Testis (tissue), 3 donors: Measurements from ENCODE around the gene ADSS1. TPM values are rescaled to one million over a fixed set of nuclear protein-coding genes. Genes with fewer than 3 reads are reported as not detected.

Source experiments
- DNase-seq: peaks from one replicate; pipeline ENCODE4 v3.0.0-alpha.2; 2019
- H3K27ac ChIP-seq, 2 donors: fragments of 200-600 bp; sonication (generic); one replicate each; pipeline ENCODE4 v1.5.1; 2019
- H3K27me3 ChIP-seq: fragments of 200-600 bp; sonication (generic); one replicate; pipeline ENCODE4 v1.5.1; 2019
- H3K36me3 ChIP-seq: fragments of 200-600 bp; sonication (generic); one replicate; pipeline ENCODE4 v1.5.1; 2017; ENCODE audit warnings: low read depth; ENCODE audit errors: missing control alignments
- H3K4me1 ChIP-seq: fragments of 200-600 bp; sonication (generic); one replicate; pipeline ENCODE4 v1.5.1; 2019
- H3K4me3 ChIP-seq, 2 donors: fragments of 200-600 bp; sonication (generic); one replicate each; pipeline ENCODE4 v1.5.1; 2017 to 2019
- H3K9me3 ChIP-seq: fragments of 200-600 bp; sonication (generic); one replicate; pipeline ENCODE4 v1.5.1; 2017
- CTCF ChIP-seq, 3 experiments: fragments of 450-650 bp in 2 of 3; fragments of 200-600 bp in 1 of 3; sonication (generic) in 1 of 3; IDR thresholded peaks; one replicate each; pipeline ENCODE4 v1.5.1; 2016 to 2019; ENCODE audit warnings: antibody characterized with exemption in 3 of 3, mild to moderate bottlenecking in 2 of 3, moderate library complexity in 1 of 3
- POLR2A ChIP-seq: fragments of 450-650 bp; IDR thresholded peaks from one replicate; pipeline ENCODE4 v1.6.1; 2017; ENCODE audit warnings: antibody characterized with exemption, mild to moderate bottlenecking, moderate library complexity
- WGBS, 2 donors: methylation state at CpG; one replicate each; pipeline ENCODE4 v1.1.5; 2018; 5-methylcytosine and 5-hydroxymethylcytosine counted together
- intact Hi-C: fragments of 100-400 bp; cut with DNase I; formaldehyde crosslinking; loops from one replicate; pipeline ENCODE4 v1.15.1; 2023; ENCODE audit warnings: low total_unique reads
- polyA plus RNA-seq: library from polyadenylated mRNA; stranded (reverse); fragments of 350-450 nt; fragmentation: Illumina TruSeq; extraction: RNeasy Lipid Tissue Mini Kit (QIAGEN cat#74804); gene quantifications from one replicate; pipeline ENCODE4 v1.2.3, GENCODE V29; 2014; ENCODE audit warnings: low read depth, low replicate concordance; ENCODE audit not compliant: insufficient read depth
- total RNA-seq, 2 donors: library from RNA; depleted of rRNA; stranded (reverse); fragments of >200 nt; gene quantifications; one replicate each; pipeline ENCODE4 v1.2.3, GENCODE V29; 2016

ADSS1 gene
- total and polyA plus RNA-seq, 3 donors from 2014 or later: 48.7 to 79.6 (median 79.4) TPM

- intact Hi-C loops: no loop called here
- H3K4me1 ChIP-seq: peaks cover 85% of the 10 kb centered on the region
- 70 to 73% methylated on average over 8 to 14 of the region's 14 CpGs for WGBS, 2 donors
- TF ChIP-seq CTCF (IDR thresholded peaks at IDR 0.05) (no peak), POLR2A (no peak)
- H3K4me3 ChIP-seq: no peak overlapping the region
- no peaks in the 10 kb centered on the region for H3K9me3 ChIP-seq
- no peaks in the 10 kb centered on the region for H3K36me3 ChIP-seq
- DNase-seq: no peak
- H3K27me3 ChIP-seq: no peaks in the 10 kb centered on the region
- peak overlapping the region; percentile 53 to 63 for H3K27ac ChIP-seq
These were observed 27.2 kb upstream of the ADSS1 start for GRCh38 chr14:104696671-104697316.

GRCh38 chr14:104697317-104697703 is 26.7 kb upstream of the ADSS1 start:
- peak overlapping the region; percentile 53 to 63 for H3K27ac ChIP-seq
- intact Hi-C loops: no loop called here
- no peak for DNase-seq
- WGBS, 2 donors: 89 to 100% methylated on average over 2 to 10 of the region's 10 CpGs
- H3K27me3 ChIP-seq: no peaks in the 10 kb centered on the region
- no peak overlapping the region for H3K4me3 ChIP-seq
- TF ChIP-seq POLR2A (no peak), CTCF (IDR thresholded peaks at IDR 0.05) (no peak)
- H3K9me3 ChIP-seq: no peaks in the 10 kb centered on the region
- H3K4me1 ChIP-seq: peaks cover 83% of the 10 kb centered on the region
- no peaks in the 10 kb centered on the region for H3K36me3 ChIP-seq

GRCh38 chr14:104697892-104698583 is 26.0 kb upstream of the ADSS1 start:
- H3K36me3 ChIP-seq: no peaks in the 10 kb centered on the region
- no peaks in the 10 kb centered on the region for H3K27me3 ChIP-seq
- H3K4me3 ChIP-seq: no peak overlapping the region
- intact Hi-C loops: no loop called here
- no peak for TF ChIP-seq POLR2A
- TF ChIP-seq CTCF (IDR thresholded peaks at IDR 0.05): no peak
- DNase-seq: peak; percentile 51
- no peaks in the 10 kb centered on the region for H3K9me3 ChIP-seq
- peak overlapping the region in 1 of 2 donors; percentile 63 for H3K27ac ChIP-seq
- peaks cover 78% of the 10 kb centered on the region for H3K4me1 ChIP-seq
- WGBS, 2 donors: 49 to 55% methylated on average over 15 to 19 of the region's 19 CpGs

GRCh38 chr14:104698688-104699425 is 25.2 kb upstream of the ADSS1 start:
- H3K27ac ChIP-seq: peak overlapping the region; percentile 27 to 54
- intact Hi-C loops: no loop called here
- 35 to 70% methylated on average over 2 to 24 of the region's 24 CpGs for WGBS, 2 donors
- H3K27me3 ChIP-seq: no peaks in the 10 kb centered on the region
- peaks cover 70% of the 10 kb centered on the region for H3K4me1 ChIP-seq
- H3K9me3 ChIP-seq: no peaks in the 10 kb centered on the region
- H3K4me3 ChIP-seq: no peak overlapping the region
- TF ChIP-seq POLR2A (no peak), CTCF (IDR thresholded peaks at IDR 0.05) (no peak)
- H3K36me3 ChIP-seq: no peaks in the 10 kb centered on the region
- peak; percentile 86 for DNase-seq
